Measurements from ENCODE around the gene WNT8A.

The WNT8A gene

DNA sequence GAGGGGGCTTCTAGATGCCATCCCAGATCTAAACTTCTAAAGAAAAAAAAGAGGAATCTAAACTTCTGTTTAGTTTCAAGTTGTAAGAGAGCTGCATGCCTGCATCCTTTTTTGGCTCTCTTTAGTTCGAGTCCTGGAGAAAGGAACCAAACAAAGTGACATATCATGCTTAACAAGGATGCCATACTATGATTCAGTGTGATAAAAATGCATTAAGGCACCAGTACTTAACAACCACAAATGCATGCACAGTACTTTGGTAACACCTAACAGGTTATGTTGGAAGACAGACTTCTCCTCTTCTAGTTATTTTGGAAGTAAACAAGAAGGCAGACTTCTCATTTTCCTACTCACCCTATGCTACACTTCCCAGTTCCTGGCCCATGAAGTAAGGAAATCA is 28.1 kb downstream of the WNT8A start:
- H3K4me1 ChIP-seq (ENCODE audit: insufficient read depth, low read length), result no peaks in the 10 kb centered on the region
- H2AFZ ChIP-seq (ENCODE audit: low read depth, low read length), result no peak overlapping the region
- no peak overlapping the region for H3K4me2 ChIP-seq (ENCODE audit: insufficient read depth, low read length)
- H4K20me1 ChIP-seq (ENCODE audit: insufficient read depth, low read length), result no peaks in the 10 kb centered on the region
- no peak overlapping the region for H3K9ac ChIP-seq (ENCODE audit: low read depth, low read length)
- no peaks in the 10 kb centered on the region for H3K9me3 ChIP-seq (ENCODE audit: insufficient read depth, low read length, severe bottlenecking)
- peaks cover 9% of the 10 kb centered on the region for H3K27me3 ChIP-seq (ENCODE audit: insufficient read depth, low read length, poor library complexity)
- ATAC-seq (ENCODE audit: insufficient read depth, low read depth) (no peak), DNase-seq (no peak)
- no peak overlapping the region for H3K27ac ChIP-seq (ENCODE audit: low read length)
- H3K79me2 ChIP-seq (ENCODE audit: insufficient read depth, low read length), result no peaks in the 10 kb centered on the region
- no peaks in the 10 kb centered on the region for H3K36me3 ChIP-seq (ENCODE audit: insufficient read depth, low read length)
- H3K4me3 ChIP-seq (ENCODE audit: low read depth in 1 of 2, low read length in 2 of 2), result no peak overlapping the region
- no peak for TF ChIP-seq EZH2 (IDR thresholded peaks at IDR 0.05; ENCODE audit: borderline replicate concordance, low read depth, low read length, severe bottlenecking)
- TF ChIP-seq, protein P1, sequence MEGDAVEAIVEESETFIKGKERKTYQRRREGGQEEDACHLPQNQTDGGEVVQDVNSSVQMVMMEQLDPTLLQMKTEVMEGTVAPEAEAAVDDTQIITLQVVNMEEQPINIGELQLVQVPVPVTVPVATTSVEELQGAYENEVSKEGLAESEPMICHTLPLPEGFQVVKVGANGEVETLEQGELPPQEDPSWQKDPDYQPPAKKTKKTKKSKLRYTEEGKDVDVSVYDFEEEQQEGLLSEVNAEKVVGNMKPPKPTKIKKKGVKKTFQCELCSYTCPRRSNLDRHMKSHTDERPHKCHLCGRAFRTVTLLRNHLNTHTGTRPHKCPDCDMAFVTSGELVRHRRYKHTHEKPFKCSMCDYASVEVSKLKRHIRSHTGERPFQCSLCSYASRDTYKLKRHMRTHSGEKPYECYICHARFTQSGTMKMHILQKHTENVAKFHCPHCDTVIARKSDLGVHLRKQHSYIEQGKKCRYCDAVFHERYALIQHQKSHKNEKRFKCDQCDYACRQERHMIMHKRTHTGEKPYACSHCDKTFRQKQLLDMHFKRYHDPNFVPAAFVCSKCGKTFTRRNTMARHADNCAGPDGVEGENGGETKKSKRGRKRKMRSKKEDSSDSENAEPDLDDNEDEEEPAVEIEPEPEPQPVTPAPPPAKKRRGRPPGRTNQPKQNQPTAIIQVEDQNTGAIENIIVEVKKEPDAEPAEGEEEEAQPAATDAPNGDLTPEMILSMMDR (IDR thresholded peaks at IDR 0.05; ENCODE audit: borderline replicate concordance, extremely low read depth, low read length, poor library complexity, severe bottlenecking), result no peak

DNA sequence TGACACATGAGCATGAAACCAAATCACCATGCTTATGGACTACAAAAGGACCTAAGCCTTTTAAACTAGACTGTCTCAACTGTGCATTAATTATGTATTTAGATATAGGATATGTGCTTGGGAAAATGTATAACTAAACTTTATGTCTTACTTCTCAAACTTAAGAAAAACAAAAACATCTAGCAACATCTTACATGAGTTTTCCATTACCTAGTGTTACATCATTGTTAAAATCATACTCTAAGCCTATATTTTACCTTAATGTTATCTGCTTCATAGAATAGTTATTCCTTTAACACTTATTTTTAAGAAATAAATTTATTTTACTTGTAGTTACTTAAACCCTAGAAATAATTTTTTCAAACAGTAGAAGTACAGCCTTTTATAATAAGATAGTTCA is 31.4 kb downstream of the WNT8A start:
- ATAC-seq (ENCODE audit: insufficient read depth, low read depth), result no peak
- DNase-seq, result no peak
- no peaks in the 10 kb centered on the region for H4K20me1 ChIP-seq (ENCODE audit: insufficient read depth, low read length)

DNA sequence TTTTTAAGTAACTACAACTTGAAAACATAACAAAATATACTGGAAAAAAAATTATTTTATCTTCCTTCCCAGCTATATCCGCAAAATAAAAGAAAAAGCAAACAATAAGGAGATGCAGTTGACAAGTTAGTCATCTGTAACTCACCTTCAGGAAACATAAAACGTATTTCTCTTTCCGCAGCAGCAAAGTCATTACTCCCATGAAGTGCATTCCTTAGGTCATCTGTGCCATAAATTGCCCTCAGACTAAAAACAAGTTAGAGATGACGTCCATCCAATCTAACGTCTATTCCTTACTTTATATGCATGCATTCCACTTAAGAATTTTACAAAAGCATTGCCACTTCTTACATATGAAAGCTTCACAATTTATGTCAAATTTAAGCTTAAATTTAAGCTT is 44.5 kb downstream of the WNT8A start:
- Histone ChIP-seq H3K4me3 (ENCODE audit: low read depth in 1 of 2, low read length in 2 of 2) (no peak overlapping the region), H3K79me2 (ENCODE audit: insufficient read depth, low read length) (no peaks in the 10 kb centered on the region), H2AFZ (ENCODE audit: low read depth, low read length) (no peak overlapping the region), H3K4me1 (ENCODE audit: insufficient read depth, low read length) (no peaks in the 10 kb centered on the region), H3K36me3 (ENCODE audit: insufficient read depth, low read length) (no peaks in the 10 kb centered on the region), H4K20me1 (ENCODE audit: insufficient read depth, low read length) (no peaks in the 10 kb centered on the region), H3K27me3 (ENCODE audit: insufficient read depth, low read length, poor library complexity) (no peaks in the 10 kb centered on the region), H3K9ac (ENCODE audit: low read depth, low read length) (no peak overlapping the region), H3K9me3 (ENCODE audit: insufficient read depth, low read length, severe bottlenecking) (no peaks in the 10 kb centered on the region), H3K4me2 (ENCODE audit: insufficient read depth, low read length) (no peak overlapping the region), H3K27ac (ENCODE audit: low read length) (no peak overlapping the region)
- DNase-seq (no peak), ATAC-seq (ENCODE audit: insufficient read depth, low read depth) (no peak)
- TF ChIP-seq, protein P1 (IDR thresholded peaks at IDR 0.05; ENCODE audit: borderline replicate concordance, extremely low read depth, low read length, poor library complexity, severe bottlenecking), result no peak
- TF ChIP-seq EZH2 (IDR thresholded peaks at IDR 0.05; ENCODE audit: borderline replicate concordance, low read depth, low read length, severe bottlenecking), result no peak

More for the DNA sequence above, 31.4 kb downstream of the WNT8A start:
- H3K27ac ChIP-seq (ENCODE audit: low read length), result no peak overlapping the region
- H3K4me1 ChIP-seq (ENCODE audit: insufficient read depth, low read length), result no peaks in the 10 kb centered on the region
- peaks cover 9% of the 10 kb centered on the region for H3K27me3 ChIP-seq (ENCODE audit: insufficient read depth, low read length, poor library complexity)
- H3K9me3 ChIP-seq (ENCODE audit: insufficient read depth, low read length, severe bottlenecking), result no peaks in the 10 kb centered on the region
- no peaks in the 10 kb centered on the region for H3K36me3 ChIP-seq (ENCODE audit: insufficient read depth, low read length)
- no peak for TF ChIP-seq EZH2 (IDR thresholded peaks at IDR 0.05; ENCODE audit: borderline replicate concordance, low read depth, low read length, severe bottlenecking)
- TF ChIP-seq, protein P1 (IDR thresholded peaks at IDR 0.05; ENCODE audit: borderline replicate concordance, extremely low read depth, low read length, poor library complexity, severe bottlenecking), result no peak
- no peak overlapping the region for H3K4me2 ChIP-seq (ENCODE audit: insufficient read depth, low read length)
- no peaks in the 10 kb centered on the region for H3K79me2 ChIP-seq (ENCODE audit: insufficient read depth, low read length)
- H3K9ac ChIP-seq (ENCODE audit: low read depth, low read length), result no peak overlapping the region
- no peak overlapping the region for H3K4me3 ChIP-seq (ENCODE audit: low read depth in 1 of 2, low read length in 2 of 2)
- no peak overlapping the region for H2AFZ ChIP-seq (ENCODE audit: low read depth, low read length)

DNA sequence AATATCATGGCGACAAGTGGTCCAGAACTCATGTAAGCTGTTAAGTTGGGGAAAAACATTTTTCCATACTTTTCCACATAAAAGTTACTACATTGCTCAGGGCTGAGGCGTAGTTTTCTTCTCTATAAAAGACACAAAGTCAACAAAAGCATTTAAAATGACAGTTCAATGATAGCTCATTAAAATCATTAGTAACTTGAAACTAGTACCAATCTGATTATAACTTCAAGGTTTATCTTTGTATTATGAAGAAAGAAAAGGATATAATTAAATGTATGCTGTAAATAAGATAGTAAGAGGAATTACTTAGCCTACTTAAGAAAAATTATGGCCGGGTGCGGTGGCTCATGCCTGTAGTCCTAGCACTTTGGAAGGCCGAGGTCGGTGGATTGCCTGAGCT is 45.5 kb downstream of the WNT8A start:
- H2AFZ ChIP-seq (ENCODE audit: low read depth, low read length), result no peak overlapping the region
- DNase-seq (no peak), ATAC-seq (ENCODE audit: insufficient read depth, low read depth) (no peak)
- H3K36me3 ChIP-seq (ENCODE audit: insufficient read depth, low read length), result no peaks in the 10 kb centered on the region
- H3K27ac ChIP-seq (ENCODE audit: low read length), result no peak overlapping the region
- no peaks in the 10 kb centered on the region for H4K20me1 ChIP-seq (ENCODE audit: insufficient read depth, low read length)
- H3K4me1 ChIP-seq (ENCODE audit: insufficient read depth, low read length), result no peaks in the 10 kb centered on the region
- H3K79me2 ChIP-seq (ENCODE audit: insufficient read depth, low read length), result no peaks in the 10 kb centered on the region
- no peaks in the 10 kb centered on the region for H3K27me3 ChIP-seq (ENCODE audit: insufficient read depth, low read length, poor library complexity)
- H3K4me3 ChIP-seq (ENCODE audit: low read depth in 1 of 2, low read length in 2 of 2), result no peak overlapping the region
- no peak overlapping the region for H3K9ac ChIP-seq (ENCODE audit: low read depth, low read length)
- no peak for TF ChIP-seq EZH2 (IDR thresholded peaks at IDR 0.05; ENCODE audit: borderline replicate concordance, low read depth, low read length, severe bottlenecking)
- TF ChIP-seq, protein P1 (IDR thresholded peaks at IDR 0.05; ENCODE audit: borderline replicate concordance, extremely low read depth, low read length, poor library complexity, severe bottlenecking), result no peak
- H3K4me2 ChIP-seq (ENCODE audit: insufficient read depth, low read length), result no peak overlapping the region
- no peaks in the 10 kb centered on the region for H3K9me3 ChIP-seq (ENCODE audit: insufficient read depth, low read length, severe bottlenecking)
